Lower leg skin (tissue), 3 donors: Measurements from ENCODE around the gene PCCA.

Experiments
- POLR2A ChIP-seq, 2 donors: fragments of 450-650 bp; IDR thresholded peaks; one replicate each; pipeline ENCODE4 v1.6.1; 2016 to 2017; ENCODE audit warnings: antibody characterized with exemption in 2 of 2, mild to moderate bottlenecking in 1 of 2, moderate library complexity in 1 of 2
- TF ChIP-seq, protein P1 (sequence below), 3 donors: fragments of 450-650 bp; IDR thresholded peaks; one replicate each; pipeline ENCODE4 v1.5.1; 2016; ENCODE audit warnings: antibody characterized with exemption in 3 of 3, mild to moderate bottlenecking in 3 of 3, moderate library complexity in 2 of 3

- TF ChIP-seq, protein P1, sequence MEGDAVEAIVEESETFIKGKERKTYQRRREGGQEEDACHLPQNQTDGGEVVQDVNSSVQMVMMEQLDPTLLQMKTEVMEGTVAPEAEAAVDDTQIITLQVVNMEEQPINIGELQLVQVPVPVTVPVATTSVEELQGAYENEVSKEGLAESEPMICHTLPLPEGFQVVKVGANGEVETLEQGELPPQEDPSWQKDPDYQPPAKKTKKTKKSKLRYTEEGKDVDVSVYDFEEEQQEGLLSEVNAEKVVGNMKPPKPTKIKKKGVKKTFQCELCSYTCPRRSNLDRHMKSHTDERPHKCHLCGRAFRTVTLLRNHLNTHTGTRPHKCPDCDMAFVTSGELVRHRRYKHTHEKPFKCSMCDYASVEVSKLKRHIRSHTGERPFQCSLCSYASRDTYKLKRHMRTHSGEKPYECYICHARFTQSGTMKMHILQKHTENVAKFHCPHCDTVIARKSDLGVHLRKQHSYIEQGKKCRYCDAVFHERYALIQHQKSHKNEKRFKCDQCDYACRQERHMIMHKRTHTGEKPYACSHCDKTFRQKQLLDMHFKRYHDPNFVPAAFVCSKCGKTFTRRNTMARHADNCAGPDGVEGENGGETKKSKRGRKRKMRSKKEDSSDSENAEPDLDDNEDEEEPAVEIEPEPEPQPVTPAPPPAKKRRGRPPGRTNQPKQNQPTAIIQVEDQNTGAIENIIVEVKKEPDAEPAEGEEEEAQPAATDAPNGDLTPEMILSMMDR (IDR thresholded peaks at IDR 0.05) = no peak
- no peak for TF ChIP-seq POLR2A (IDR thresholded peaks at IDR 0.05)
Observed at GRCh38 chr13:100357764-100358163, 268.9 kb downstream of the PCCA start.
